GM12878 (cell line): ENCODE results near the gene MYO18B. TPM values are rescaled to one million over a fixed set of nuclear protein-coding genes. Genes with fewer than 3 reads are reported as not detected.

Experiments used
- ATAC-seq: fragments of 200-7000 bp; cut with Tn5 transposase; 3 replicates; pipeline ENCODE4 v1.9.1; 2020; ENCODE audit warnings: mild to moderate bottlenecking, moderate library complexity
- BruUV-seq: library from RNA; stranded (reverse); fragments of 400-500 nt; replicated peaks from 2 replicates; lab custom pipeline; 2021; lab: Mats Ljungman, UMichigan
- CTCF ChIA-PET: fragments of 300-600 bp; sonication (Branson Sonifier 250); formaldehyde crosslinking; extraction: SDS; loops from one replicate; lab custom pipeline; 2021; ENCODE audit warnings: inconsistent platforms; lab: Yijun Ruan, JAX
- POLR2A ChIA-PET: fragments of 350-600 bp; formaldehyde crosslinking; extraction: SDS; loops from one replicate; lab custom pipeline; 2021; ENCODE audit warnings: inconsistent platforms; lab: Charles Lee
- RAD21 ChIA-PET: fragments of 300-600 bp; sonication (Branson Sonifier 250); formaldehyde crosslinking; loops from one replicate; lab custom pipeline; 2023; ENCODE audit warnings: antibody characterized with exemption; ENCODE audit not compliant: unreplicated experiment; lab: Charles Lee
- SMC1A ChIA-PET: fragments of 300-600 bp; sonication (Branson Sonifier 250); formaldehyde crosslinking; loops from one replicate; lab custom pipeline; 2023; ENCODE audit not compliant: unreplicated experiment, uncharacterized antibody; lab: Charles Lee
- DNase-seq: peaks from one replicate; pipeline ENCODE4 v3.0.0-alpha.2; 2011; ENCODE audit warnings: low read depth, low spot score
- FAIRE-seq: peaks from 3 replicates; lab custom pipeline; 2011; peaks lifted over from hg19 to GRCh38; lab: Jason Lieb, UNC
- H2AFZ ChIP-seq: 2 replicates; pipeline ENCODE4 v1.6.0; 2011; ENCODE audit warnings: low read depth, low read length, control low read depth; ENCODE audit not compliant: control insufficient read depth
- H3K27ac ChIP-seq: 2 replicates; pipeline ENCODE4 v1.5.1; 2011; ENCODE audit warnings: control low read depth; ENCODE audit not compliant: control insufficient read depth, insufficient read depth
- H3K27me3 ChIP-seq, 2 experiments: replicated peaks in 1 of 2; 2 replicates each; pipeline versions ENCODE4 v1.6.0 to v1.6.1; 2011; ENCODE audit warnings: low read length in 1 of 2; ENCODE audit not compliant: control insufficient read depth in 2 of 2, insufficient read depth in 2 of 2
- H3K36me3 ChIP-seq, 2 experiments: 2 replicates each; pipeline ENCODE4 v1.5.1; 2011; ENCODE audit warnings: low read length in 1 of 2; ENCODE audit not compliant: control insufficient read depth in 2 of 2, insufficient read depth in 2 of 2
- H3K4me1 ChIP-seq: 2 replicates; pipeline ENCODE4 v1.6.1; 2011; ENCODE audit warnings: mild to moderate bottlenecking, low read length, moderate library complexity, mixed read lengths; ENCODE audit not compliant: control insufficient read depth, insufficient read depth
- H3K4me2 ChIP-seq: 2 replicates; pipeline ENCODE4 v1.6.0; 2011; ENCODE audit warnings: control low read depth; ENCODE audit not compliant: control insufficient read depth, insufficient read depth
- H3K4me3 ChIP-seq: fragments of 200-600 bp; sonication (generic); 2 replicates; pipeline ENCODE4 v1.5.1; 2016
- H3K79me2 ChIP-seq: 2 replicates; pipeline ENCODE4 v1.6.0; 2011; ENCODE audit warnings: low read length; ENCODE audit not compliant: control insufficient read depth, insufficient read depth
- H3K9ac ChIP-seq: 2 replicates; pipeline ENCODE4 v1.8.0; 2011; ENCODE audit warnings: low read length, control low read depth, mixed read lengths; ENCODE audit not compliant: control insufficient read depth, insufficient read depth
- H3K9me3 ChIP-seq: replicated peaks from 3 replicates; pipeline ENCODE4 v1.5.1; 2011; ENCODE audit warnings: mild to moderate bottlenecking, low read length; ENCODE audit not compliant: control insufficient read depth, insufficient read depth
- H4K20me1 ChIP-seq: 2 replicates; pipeline ENCODE4 v1.6.0; 2011; ENCODE audit not compliant: control insufficient read depth, insufficient read depth
- SPI1 ChIP-seq: IDR thresholded peaks from 2 replicates; pipeline ENCODE4 v1.6.1; 2011; ENCODE audit warnings: low read depth, mild to moderate bottlenecking, low read length, moderate library complexity, borderline replicate concordance; ENCODE audit not compliant: insufficient read depth
- TCF7 ChIP-seq: IDR thresholded peaks from 2 replicates; pipeline ENCODE4 v1.6.1; 2014; ENCODE audit warnings: antibody characterized with exemption, borderline replicate concordance
- YY1 ChIP-seq: IDR thresholded peaks from 2 replicates; pipeline ENCODE4 v1.6.1; 2011; ENCODE audit warnings: low read depth, mild to moderate bottlenecking, low read length
- WGBS: methylation state at CpG from one replicate; pipeline ENCODE4 v1.1.6; 2016; ENCODE audit warnings: low lambda C conversion rate; ENCODE audit not compliant: insufficient replicate concordance, insufficient coverage; ENCODE audit errors: missing lambda C conversion rate; 5-methylcytosine and 5-hydroxymethylcytosine counted together
- in situ Hi-C: fragments of 300-500 bp; cut with MboI; formaldehyde crosslinking; loops from 9 replicates; pipeline ENCODE4 v1.14.3; 2018; ENCODE audit warnings: mixed read lengths
- intact Hi-C: fragments of 100-400 bp; cut with micrococcal nuclease; formaldehyde crosslinking; loops from one replicate; pipeline ENCODE4 v1.14.2; 2022; ENCODE audit not compliant: unreplicated experiment
- polyA plus RNA-seq, 11 experiments: library from polyadenylated mRNA; depleted of rRNA in 4 of 11; unstranded in 6 of 11; stranded (reverse) in 5 of 11; fragments of >200 nt; fragmentation: Nextera tagmentation in 4 of 11; fragmentation: Illumina TruSeq in 1 of 11; extraction: Ambion mirVana in 4 of 11; extraction: Trizol in 1 of 11; gene quantifications; 1 replicate in 1 of 11; 2 replicates in 10 of 11; pipeline versions ENCODE4 v1.2.1 to v1.2.3, GENCODE V29; 2011 to 2016; ENCODE audit warnings: inconsistent platforms in 2 of 11, missing spikeins in 2 of 11, low read depth in 1 of 11
- total RNA-seq, 4 experiments: library from RNA; depleted of rRNA in 3 of 4; stranded (reverse); fragments of >200 nt in 3 of 4; fragmentation: Illumina TruSeq in 1 of 4; extraction: Trizol in 1 of 4; gene quantifications; 2 replicates each; pipeline versions ENCODE4 v1.2.1 to v1.2.3, GENCODE V29; 2013 to 2021
- TF ChIP-seq, protein P1 (sequence below): fragments of 450-650 bp; IDR thresholded peaks from 2 replicates; pipeline ENCODE4 v1.6.1; 2016; ENCODE audit warnings: mild to moderate bottlenecking, moderate library complexity, borderline replicate concordance
- TF ChIP-seq, protein P2 (sequence below): IDR thresholded peaks from 2 replicates; pipeline ENCODE4 v1.6.1; 2011; ENCODE audit warnings: mild to moderate bottlenecking, low read depth, low read length, moderate library complexity; ENCODE audit not compliant: insufficient replicate concordance
- TF ChIP-seq, protein P3 (sequence below), 3 experiments: IDR thresholded peaks in 2 of 3; conservative IDR thresholded peaks in 1 of 3; 2 replicates each; pipeline ENCODE4 v1.5.1; 2011; ENCODE audit warnings: low read depth in 3 of 3, low read length in 3 of 3, mild to moderate bottlenecking in 3 of 3, control low read depth in 2 of 3, moderate library complexity in 2 of 3, inconsistent platforms in 1 of 3, mixed read lengths in 1 of 3; ENCODE audit not compliant: control insufficient read depth in 2 of 3, insufficient read depth in 1 of 3; ENCODE audit errors: extremely low read depth in 1 of 3

The MYO18B gene
- total and polyA plus RNA-seq, 10 of the 15 experiments (the other 5 are each of a cell fraction or from before 2014, with no cell fraction given), result 0.05 to 2.1 (median 0.51) TPM; not detected in 1

DNA sequence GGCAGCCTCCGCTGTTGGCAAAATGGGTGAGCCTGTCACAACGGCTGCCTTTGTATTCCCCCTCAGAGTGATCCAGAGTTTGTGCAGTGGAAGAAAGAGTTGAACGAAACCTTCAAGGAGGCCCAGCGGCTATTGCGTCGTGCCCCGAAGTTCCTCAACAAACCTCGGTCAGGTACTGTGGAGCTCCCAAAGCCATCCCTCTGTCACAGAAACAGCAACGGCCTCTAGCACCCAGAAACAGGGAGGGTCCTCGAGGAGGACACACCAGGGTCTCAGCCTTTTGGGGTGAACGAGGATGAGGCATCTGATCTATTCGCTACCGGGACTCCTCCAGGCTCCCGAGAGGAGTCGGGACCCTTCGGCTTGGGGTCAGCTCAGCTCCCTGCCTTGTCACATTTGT lies 19.8 kb upstream of the MYO18B start (continued):
- TF ChIP-seq SPI1, result no peak
- TF ChIP-seq YY1, result no peak

DNA sequence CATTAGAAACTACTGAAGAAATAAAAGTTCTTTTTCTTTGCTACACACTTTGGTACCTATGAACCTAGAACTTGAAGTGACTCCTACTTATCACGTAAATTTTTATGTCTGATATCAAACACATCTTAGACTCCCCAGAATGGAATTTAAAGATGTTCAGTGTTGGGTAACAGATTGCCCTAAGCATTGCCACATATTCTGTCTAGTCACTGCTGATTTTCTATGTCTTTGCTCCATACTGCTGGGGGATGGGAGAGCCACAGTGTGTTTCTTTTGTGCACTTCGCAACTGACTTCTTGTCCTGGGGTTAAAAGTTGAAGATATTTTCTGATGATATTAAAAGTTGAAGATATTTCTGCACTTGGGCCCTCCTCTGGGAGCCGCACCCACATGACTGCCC lies 19.4 kb upstream of the MYO18B start:
- RAD21 ChIA-PET, result no interaction called here
- SMC1A ChIA-PET, result no interaction called here
- no peak for FAIRE-seq
- ATAC-seq, result no peak
- CTCF ChIA-PET, result no interaction called here
- H3K4me2 ChIP-seq, result no peak overlapping the region
- no peak for TF ChIP-seq TCF7
- TF ChIP-seq, protein P1, sequence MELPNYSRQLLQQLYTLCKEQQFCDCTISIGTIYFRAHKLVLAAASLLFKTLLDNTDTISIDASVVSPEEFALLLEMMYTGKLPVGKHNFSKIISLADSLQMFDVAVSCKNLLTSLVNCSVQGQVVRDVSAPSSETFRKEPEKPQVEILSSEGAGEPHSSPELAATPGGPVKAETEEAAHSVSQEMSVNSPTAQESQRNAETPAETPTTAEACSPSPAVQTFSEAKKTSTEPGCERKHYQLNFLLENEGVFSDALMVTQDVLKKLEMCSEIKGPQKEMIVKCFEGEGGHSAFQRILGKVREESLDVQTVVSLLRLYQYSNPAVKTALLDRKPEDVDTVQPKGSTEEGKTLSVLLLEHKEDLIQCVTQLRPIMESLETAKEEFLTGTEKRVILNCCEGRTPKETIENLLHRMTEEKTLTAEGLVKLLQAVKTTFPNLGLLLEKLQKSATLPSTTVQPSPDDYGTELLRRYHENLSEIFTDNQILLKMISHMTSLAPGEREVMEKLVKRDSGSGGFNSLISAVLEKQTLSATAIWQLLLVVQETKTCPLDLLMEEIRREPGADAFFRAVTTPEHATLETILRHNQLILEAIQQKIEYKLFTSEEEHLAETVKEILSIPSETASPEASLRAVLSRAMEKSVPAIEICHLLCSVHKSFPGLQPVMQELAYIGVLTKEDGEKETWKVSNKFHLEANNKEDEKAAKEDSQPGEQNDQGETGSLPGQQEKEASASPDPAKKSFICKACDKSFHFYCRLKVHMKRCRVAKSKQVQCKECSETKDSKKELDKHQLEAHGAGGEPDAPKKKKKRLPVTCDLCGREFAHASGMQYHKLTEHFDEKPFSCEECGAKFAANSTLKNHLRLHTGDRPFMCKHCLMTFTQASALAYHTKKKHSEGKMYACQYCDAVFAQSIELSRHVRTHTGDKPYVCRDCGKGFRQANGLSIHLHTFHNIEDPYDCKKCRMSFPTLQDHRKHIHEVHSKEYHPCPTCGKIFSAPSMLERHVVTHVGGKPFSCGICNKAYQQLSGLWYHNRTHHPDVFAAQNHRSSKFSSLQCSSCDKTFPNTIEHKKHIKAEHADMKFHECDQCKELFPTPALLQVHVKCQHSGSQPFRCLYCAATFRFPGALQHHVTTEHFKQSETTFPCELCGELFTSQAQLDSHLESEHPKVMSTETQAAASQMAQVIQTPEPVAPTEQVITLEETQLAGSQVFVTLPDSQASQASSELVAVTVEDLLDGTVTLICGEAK, result no peak
- TF ChIP-seq, protein P2, sequence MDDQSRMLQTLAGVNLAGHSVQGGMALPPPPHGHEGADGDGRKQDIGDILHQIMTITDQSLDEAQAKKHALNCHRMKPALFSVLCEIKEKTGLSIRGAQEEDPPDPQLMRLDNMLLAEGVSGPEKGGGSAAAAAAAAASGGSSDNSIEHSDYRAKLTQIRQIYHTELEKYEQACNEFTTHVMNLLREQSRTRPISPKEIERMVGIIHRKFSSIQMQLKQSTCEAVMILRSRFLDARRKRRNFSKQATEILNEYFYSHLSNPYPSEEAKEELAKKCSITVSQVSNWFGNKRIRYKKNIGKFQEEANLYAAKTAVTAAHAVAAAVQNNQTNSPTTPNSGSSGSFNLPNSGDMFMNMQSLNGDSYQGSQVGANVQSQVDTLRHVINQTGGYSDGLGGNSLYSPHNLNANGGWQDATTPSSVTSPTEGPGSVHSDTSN, result no peak
- TF ChIP-seq, protein P3, sequence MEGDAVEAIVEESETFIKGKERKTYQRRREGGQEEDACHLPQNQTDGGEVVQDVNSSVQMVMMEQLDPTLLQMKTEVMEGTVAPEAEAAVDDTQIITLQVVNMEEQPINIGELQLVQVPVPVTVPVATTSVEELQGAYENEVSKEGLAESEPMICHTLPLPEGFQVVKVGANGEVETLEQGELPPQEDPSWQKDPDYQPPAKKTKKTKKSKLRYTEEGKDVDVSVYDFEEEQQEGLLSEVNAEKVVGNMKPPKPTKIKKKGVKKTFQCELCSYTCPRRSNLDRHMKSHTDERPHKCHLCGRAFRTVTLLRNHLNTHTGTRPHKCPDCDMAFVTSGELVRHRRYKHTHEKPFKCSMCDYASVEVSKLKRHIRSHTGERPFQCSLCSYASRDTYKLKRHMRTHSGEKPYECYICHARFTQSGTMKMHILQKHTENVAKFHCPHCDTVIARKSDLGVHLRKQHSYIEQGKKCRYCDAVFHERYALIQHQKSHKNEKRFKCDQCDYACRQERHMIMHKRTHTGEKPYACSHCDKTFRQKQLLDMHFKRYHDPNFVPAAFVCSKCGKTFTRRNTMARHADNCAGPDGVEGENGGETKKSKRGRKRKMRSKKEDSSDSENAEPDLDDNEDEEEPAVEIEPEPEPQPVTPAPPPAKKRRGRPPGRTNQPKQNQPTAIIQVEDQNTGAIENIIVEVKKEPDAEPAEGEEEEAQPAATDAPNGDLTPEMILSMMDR (IDR thresholded peaks at IDR 0.05 in 2 of 3, conservative IDR thresholded peaks at IDR 0.05 in 1 of 3; ENCODE audit: control insufficient read depth in 2 of 3, extremely low read depth in 1 of 3, insufficient read depth in 1 of 3, low read depth in 3 of 3, low read length in 3 of 3), result no peak
- TF ChIP-seq, all 136 proteins: peak for 0
- in situ Hi-C loops (no loop called here), intact Hi-C loops (no loop called here)
- H3K9me3 ChIP-seq, result no peaks in the 10 kb centered on the region
- H3K4me3 ChIP-seq, result no peak overlapping the region
- POLR2A ChIA-PET, result no interaction called here
- no peaks in the 10 kb centered on the region for H3K79me2 ChIP-seq
- no peaks in the 10 kb centered on the region for H3K4me1 ChIP-seq
- TSS peak; percentile 16 for BruUV-seq
- H3K9ac ChIP-seq, result no peak overlapping the region
- no peaks in the 10 kb centered on the region for H4K20me1 ChIP-seq
- DNase-seq, result no peak
- H3K27me3 ChIP-seq, result no peaks in the 10 kb centered on the region
- H3K27ac ChIP-seq, result no peak overlapping the region
- peaks cover 4% of the 10 kb centered on the region in 2 experiments; a peak in 3 of 4 replicates for H3K36me3 ChIP-seq
- 96% methylated on average over 3 of the region's 3 CpGs for WGBS
- H2AFZ ChIP-seq, result no peak overlapping the region
